HepG2 (cell line): ENCODE measurements around the gene ZNF132. TPM values are rescaled to one million over a fixed set of nuclear protein-coding genes. Genes with fewer than 3 reads are reported as not detected.
A peak's percentile ranks its signal among the peaks of the same experiment; 100 is the strongest.

Experiments used
- ARHGAP35 ChIP-seq: sonication (generic); formaldehyde crosslinking; IDR thresholded peaks from 2 replicates; pipeline ENCODE4 v1.9.0; 2022; ENCODE audit warnings: mild to moderate bottlenecking, inconsistent platforms, moderate library complexity, missing genetic modification reagents, borderline replicate concordance
- BORCS8-MEF2B ChIP-seq: sonication (generic); formaldehyde crosslinking; IDR thresholded peaks from 2 replicates; pipeline ENCODE4 v1.8.0; 2022; ENCODE audit warnings: mild to moderate bottlenecking, missing genetic modification reagents
- CHCHD3 ChIP-seq: sonication (generic); formaldehyde crosslinking; IDR thresholded peaks from 2 replicates; pipeline ENCODE4 v1.8.0; 2022; ENCODE audit warnings: mild to moderate bottlenecking, missing genetic modification reagents, moderate library complexity
- CREBL2 ChIP-seq: sonication (generic); formaldehyde crosslinking; IDR thresholded peaks from 2 replicates; pipeline ENCODE4 v1.8.1; 2023; ENCODE audit warnings: missing genetic modification reagents, mild to moderate bottlenecking, borderline replicate concordance
- KLF15 ChIP-seq: sonication (generic); formaldehyde crosslinking; IDR thresholded peaks from 2 replicates; pipeline ENCODE4 v1.8.1; 2023; ENCODE audit warnings: borderline replicate concordance, mild to moderate bottlenecking, inconsistent platforms, missing genetic modification reagents, mixed read lengths
- NFAT5 ChIP-seq: sonication (generic); formaldehyde crosslinking; IDR thresholded peaks from 2 replicates; pipeline ENCODE4 v1.4.0; 2020; ENCODE audit warnings: missing genetic modification reagents
- PPARG ChIP-seq: conservative IDR thresholded peaks from 2 replicates; pipeline ENCODE4 v1.6.1; 2016; ENCODE audit warnings: missing biosample characterization, missing genetic modification reagents
- SRY ChIP-seq: sonication (generic); formaldehyde crosslinking; IDR thresholded peaks from 2 replicates; pipeline ENCODE4 v1.8.0; 2022; ENCODE audit warnings: mild to moderate bottlenecking, missing genetic modification reagents
- TEAD3 ChIP-seq: optimal IDR thresholded peaks from 2 replicates; pipeline ENCODE3; 2016; ENCODE audit warnings: borderline replicate concordance
- ZBTB43 ChIP-seq: sonication (generic); formaldehyde crosslinking; conservative IDR thresholded peaks from 2 replicates; pipeline ENCODE4 v1.4.0; 2020; ENCODE audit warnings: missing genetic modification reagents
- ZC3H4 ChIP-seq: sonication (generic); formaldehyde crosslinking; IDR thresholded peaks from 2 replicates; pipeline ENCODE4 v1.4.0; 2020; ENCODE audit warnings: missing genetic modification reagents, borderline replicate concordance
- ZNF12 ChIP-seq: sonication (generic); formaldehyde crosslinking; IDR thresholded peaks from 2 replicates; pipeline ENCODE4 v1.5.0; 2020; ENCODE audit warnings: missing genetic modification reagents
- ZNF557 ChIP-seq: sonication (generic); formaldehyde crosslinking; IDR thresholded peaks from 2 replicates; pipeline ENCODE4 v1.4.0; 2020; ENCODE audit warnings: missing genetic modification reagents
- ZNF83 ChIP-seq: sonication (generic); formaldehyde crosslinking; IDR thresholded peaks from 2 replicates; pipeline ENCODE4 v1.4.0; 2020; ENCODE audit warnings: missing genetic modification reagents, mild to moderate bottlenecking, borderline replicate concordance
- polyA plus RNA-seq, 8 experiments: library from polyadenylated mRNA; depleted of rRNA in 3 of 8; stranded (reverse) in 7 of 8; unstranded in 1 of 8; fragments of >200 nt; fragmentation: Illumina TruSeq in 4 of 8; extraction: Trizol in 4 of 8; gene quantifications; 2 replicates each; pipeline versions ENCODE4 v1.2.1 to v1.2.3, GENCODE V29; 2011 to 2016; ENCODE audit warnings: low read depth in 4 of 8, missing spikeins in 1 of 8, mixed read lengths in 1 of 8; ENCODE audit not compliant: insufficient read depth in 1 of 8
- total RNA-seq, 5 experiments: library from RNA; depleted of rRNA; stranded (reverse); fragments of >200 nt; fragmentation: Illumina TruSeq; extraction: Trizol; gene quantifications; 2 replicates each; pipeline ENCODE4 v1.2.3, GENCODE V29; 2016; ENCODE audit warnings: low read depth in 1 of 5
- TF ChIP-seq, protein P1 (sequence below): sonication (generic); formaldehyde crosslinking; IDR thresholded peaks from 2 replicates; pipeline ENCODE4 v1.8.0; 2022; ENCODE audit warnings: mild to moderate bottlenecking, missing genetic modification reagents, moderate library complexity

Gene ZNF132
- total and polyA plus RNA-seq, 2 of the 13 experiments (the other 11 are each of a cell fraction or from before 2014, with no cell fraction given): not detected

- TF ChIP-seq ZNF12: peak; percentile 36; the same call in 1 of the 2 replicates
- peak; percentile 95; the same call in 1 of the 2 replicates for TF ChIP-seq ZC3H4
- peak; percentile 63; the same call in 1 of the 2 replicates for TF ChIP-seq BORCS8-MEF2B (CRISPR knock-in tag)
- peak; percentile 95; the same call in 1 of the 2 replicates for TF ChIP-seq ZNF83 (CRISPR knock-in tag)
- TF ChIP-seq CHCHD3: no peak; the same call in 1 of the 2 replicates
- peak; percentile 50 for TF ChIP-seq ARHGAP35 (CRISPR knock-in tag)
- TF ChIP-seq CREBL2 (CRISPR knock-in tag): peak; percentile 53; the same call in 1 of the 2 replicates
- no peak for TF ChIP-seq TEAD3
- TF ChIP-seq KLF15 (CRISPR knock-in tag): 0 out of 2 replicates have a peak, but pooled peaks have one; percentile 65
- TF ChIP-seq PPARG: no peak; the same call in 1 of the 2 replicates
- TF ChIP-seq SRY (CRISPR knock-in tag): no peak; the same call in 1 of the 2 replicates
- no peak for TF ChIP-seq ZBTB43 (CRISPR knock-in tag)
- TF ChIP-seq, protein P1, sequence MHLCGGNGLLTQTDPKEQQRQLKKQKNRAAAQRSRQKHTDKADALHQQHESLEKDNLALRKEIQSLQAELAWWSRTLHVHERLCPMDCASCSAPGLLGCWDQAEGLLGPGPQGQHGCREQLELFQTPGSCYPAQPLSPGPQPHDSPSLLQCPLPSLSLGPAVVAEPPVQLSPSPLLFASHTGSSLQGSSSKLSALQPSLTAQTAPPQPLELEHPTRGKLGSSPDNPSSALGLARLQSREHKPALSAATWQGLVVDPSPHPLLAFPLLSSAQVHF (CRISPR knock-in tag): peak; percentile 92; the same call in 1 of the 2 replicates
- peak; percentile 23; the same call in 1 of the 2 replicates for TF ChIP-seq ZNF557
- TF ChIP-seq NFAT5 (CRISPR knock-in tag): peak; percentile 50
Measured at GRCh38 chr19:58386576-58387337, 53.2 kb downstream of the ZNF132 start, which contains the start of gene RPS5 (continued).
